ENCODE measurements around the gene MBD3L2.
"Not testable (repeated sequence)": the region's sequence is repeated elsewhere in the genome, so short reads cannot be mapped to it uniquely, and the experiment has no call there.

MBD3L2 gene

GRCh38 chr19:7018828-7019227, 30.3 kb upstream of the MBD3L2 start:
- no peak for TF ChIP-seq MAX (IDR thresholded peaks at IDR 0.05)
- TF ChIP-seq NFIC (IDR thresholded peaks at IDR 0.05) = no peak
- TF ChIP-seq CREB1 (IDR thresholded peaks at IDR 0.05; ENCODE audit: low read depth) = no peak

- TF ChIP-seq USF1 (IDR thresholded peaks at IDR 0.05); FOXM1 (IDR thresholded peaks at IDR 0.05; ENCODE audit: borderline replicate concordance, low read depth); REST (IDR thresholded peaks at IDR 0.05; ENCODE audit: low read depth): not testable (repeated sequence)
Measured at GRCh38 chr19:7021331-7021730, 27.8 kb upstream of the MBD3L2 start, which contains the start of gene MBD3L2B. MBD3L2B (minus strand) TSS chr19:7021431; CDS start chr19:7021397, 34 bp downstream.

GRCh38 chr19:7030278-7030677, 18.8 kb upstream of the MBD3L2 start, which contains the start of gene MBD3L5:
MBD3L5 (plus strand) TSS chr19:7030578; CDS start chr19:7030612, 34 bp downstream.
- not testable (repeated sequence) for TF ChIP-seq TCF12 (IDR thresholded peaks at IDR 0.05; ENCODE audit: low read depth); EP300 (IDR thresholded peaks at IDR 0.05; ENCODE audit: borderline replicate concordance); MAX (IDR thresholded peaks at IDR 0.05)

- not testable (repeated sequence) for TF ChIP-seq NFIC (IDR thresholded peaks at IDR 0.05); MAX (IDR thresholded peaks at IDR 0.05); ZBTB7A (IDR thresholded peaks at IDR 0.05; ENCODE audit: low read depth)
Measured at GRCh38 chr19:7040079-7040478, 9.0 kb upstream of the MBD3L2 start, which contains the start of gene MBD3L4. MBD3L4 (minus strand) TSS chr19:7040179; CDS start chr19:7040144, 35 bp downstream.

- TF ChIP-seq EGR1 (IDR thresholded peaks at IDR 0.05); EP300 (IDR thresholded peaks at IDR 0.05; ENCODE audit: borderline replicate concordance); NFIC (IDR thresholded peaks at IDR 0.05): not testable (repeated sequence)
Measured at GRCh38 chr19:7058576-7058975, 9.5 kb downstream of the MBD3L2 start, which contains the start of gene MBD3L3. MBD3L3 (minus strand) TSS chr19:7058676; CDS start chr19:7058605, 71 bp downstream.

- no peak for TF ChIP-seq REST (IDR thresholded peaks at IDR 0.05; ENCODE audit: low read depth)
- no peak for TF ChIP-seq RAD21 (IDR thresholded peaks at IDR 0.05; ENCODE audit: low read depth)
- no peak for TF ChIP-seq EGR1 (IDR thresholded peaks at IDR 0.05)
- TF ChIP-seq YY1 (IDR thresholded peaks at IDR 0.05; ENCODE audit: low read depth) = no peak
- TF ChIP-seq CREB1 (IDR thresholded peaks at IDR 0.05; ENCODE audit: low read depth) = no peak
- no peak for TF ChIP-seq TEAD4 (IDR thresholded peaks at IDR 0.05)
- no peak for TF ChIP-seq USF1 (IDR thresholded peaks at IDR 0.05)
- TF ChIP-seq FOXM1 (IDR thresholded peaks at IDR 0.05; ENCODE audit: borderline replicate concordance, low read depth) = no peak
Measured at GRCh38 chr19:7063339-7063738, 14.2 kb downstream of the MBD3L2 start.

GRCh38 chr19:7063764-7064418, 14.8 kb downstream of the MBD3L2 start:
- TF ChIP-seq USF1 (IDR thresholded peaks at IDR 0.05) (no peak), YY1 (IDR thresholded peaks at IDR 0.05; ENCODE audit: low read depth) (no peak), EGR1 (IDR thresholded peaks at IDR 0.05) (no peak), REST (IDR thresholded peaks at IDR 0.05; ENCODE audit: low read depth) (no peak), NFIC (IDR thresholded peaks at IDR 0.05) (no peak), FOXM1 (IDR thresholded peaks at IDR 0.05; ENCODE audit: borderline replicate concordance, low read depth) (no peak), CREB1 (IDR thresholded peaks at IDR 0.05; ENCODE audit: low read depth) (no peak), CEBPB (IDR thresholded peaks at IDR 0.05) (no peak), EP300 (IDR thresholded peaks at IDR 0.05; ENCODE audit: borderline replicate concordance) (no peak), RAD21 (IDR thresholded peaks at IDR 0.05; ENCODE audit: low read depth) (no peak), MAX (IDR thresholded peaks at IDR 0.05) (no peak), ZBTB7A (IDR thresholded peaks at IDR 0.05; ENCODE audit: low read depth) (no peak), TEAD4 (IDR thresholded peaks at IDR 0.05) (no peak), TAF1 (IDR thresholded peaks at IDR 0.05; ENCODE audit: low read depth) (no peak), TCF12 (IDR thresholded peaks at IDR 0.05; ENCODE audit: low read depth) (no peak)

All from Ishikawa (cell line).